ENCODE results near the gene PRM1. TPM values are rescaled to one million over a fixed set of nuclear protein-coding genes. Genes with fewer than 3 reads are reported as not detected.

The PRM1 gene
- total RNA-seq, 2 experiments from 2014 or later = not detected

GRCh38 chr16:11235703-11235991 is 45.5 kb downstream of the PRM1 start:
- Mint-ChIP-seq H3K36me3 (ENCODE audit: low read depth) (peaks cover 2% of the 10 kb centered on the region), H3K9me3 (ENCODE audit: insufficient read depth) (no peaks in the 10 kb centered on the region), H3K27me3 (ENCODE audit: low read depth) (no peaks in the 10 kb centered on the region), H3K27ac (peak overlapping the region; percentile 81), H3K4me3 (no peak overlapping the region), H3K4me1 (ENCODE audit: low read depth) (peaks cover 58% of the 10 kb centered on the region)
- ChIA-PET CTCF (interaction anchor here (0.6 to 5.0 kb wide), 5 partner anchors 17 to 271 kb away, joined by 3 to 56 read pairs (median 3); partner anchors contain the start of gene SOCS1), POLR2A (interaction anchor here (1.0 to 4.4 kb wide), 3 partner anchors 10 to 18 kb away, joined by 3 to 122 read pairs (median 6); partner anchors contain the start of gene SOCS1)
- no peak for DNase-seq
- ATAC-seq = no peak

GRCh38 chr16:11234884-11235702 is 46.0 kb downstream of the PRM1 start:
- ATAC-seq (no peak), DNase-seq (no peak)
- ChIA-PET POLR2A (interaction anchor here (1.0 to 4.4 kb wide), 5 partner anchors 10 to 56 kb away, joined by 3 to 122 read pairs (median 6); partner anchors contain the start of gene SOCS1), CTCF (interaction anchor here (0.6 to 5.0 kb wide), 6 partner anchors 11 to 271 kb away, joined by 3 to 56 read pairs (median 4); partner anchors contain the start of gene SOCS1)
- Mint-ChIP-seq H3K36me3 (ENCODE audit: low read depth) (peaks cover 2% of the 10 kb centered on the region), H3K9me3 (ENCODE audit: insufficient read depth) (no peaks in the 10 kb centered on the region), H3K27ac (peak overlapping the region; percentile 81), H3K4me3 (peak overlapping the region; percentile 14), H3K27me3 (ENCODE audit: low read depth) (no peaks in the 10 kb centered on the region), H3K4me1 (ENCODE audit: low read depth) (peaks cover 61% of the 10 kb centered on the region)

- POLR2A ChIA-PET = interaction anchor here (0.6 to 4.4 kb wide), 19 partner anchors 9 to 269 kb away, joined by 3 to 122 read pairs (median 4); partner anchors contain the start of gene SOCS1
- Mint-ChIP-seq H3K27me3 (ENCODE audit: low read depth) (no peaks in the 10 kb centered on the region), H3K36me3 (ENCODE audit: low read depth) (peaks cover 2% of the 10 kb centered on the region), H3K9me3 (ENCODE audit: insufficient read depth) (no peaks in the 10 kb centered on the region), H3K4me3 (peak overlapping the region; percentile 71), H3K27ac (peak overlapping the region; percentile 98), H3K4me1 (ENCODE audit: low read depth) (peaks cover 74% of the 10 kb centered on the region)
- peak; percentile 22 for ATAC-seq
- DNase-seq = peak; percentile 86
- CTCF ChIA-PET = interaction anchor here (1.0 to 5.0 kb wide), 9 partner anchors 9 to 139 kb away, joined by 3 to 56 read pairs (median 5); partner anchors contain the start of gene SOCS1
Measured at GRCh38 chr16:11233727-11234376, 47.3 kb downstream of the PRM1 start.

GRCh38 chr16:11232852-11233726 is 48.0 kb downstream of the PRM1 start:
- Mint-ChIP-seq H3K27me3 (ENCODE audit: low read depth) (no peaks in the 10 kb centered on the region), H3K4me1 (ENCODE audit: low read depth) (peaks cover 81% of the 10 kb centered on the region), H3K36me3 (ENCODE audit: low read depth) (no peaks in the 10 kb centered on the region), H3K27ac (peak overlapping the region; percentile 98), H3K9me3 (ENCODE audit: insufficient read depth) (no peaks in the 10 kb centered on the region), H3K4me3 (peak overlapping the region; percentile 71)
- POLR2A ChIA-PET = interaction anchor here (0.6 to 4.4 kb wide), 24 partner anchors 9 to 268 kb away, joined by 3 to 122 read pairs (median 4); partner anchors contain the start of gene SOCS1
- CTCF ChIA-PET = interaction anchor here (0.7 to 5.0 kb wide), 12 partner anchors 8 to 270 kb away, joined by 3 to 56 read pairs (median 4); partner anchors contain the start of gene SOCS1
- DNase-seq = peak; percentile 97
- ATAC-seq = peak; percentile 90

- no peak for DNase-seq
- peak overlapping the region; percentile 98 for H3K27ac Mint-ChIP-seq
- no peak for ATAC-seq
Measured at GRCh38 chr16:11232302-11232851, 48.8 kb downstream of the PRM1 start.

GRCh38 chr16:11231367-11231970 is 49.7 kb downstream of the PRM1 start:
- Mint-ChIP-seq H3K4me3 (peak overlapping the region; percentile 28), H3K27ac (peak overlapping the region; percentile 98), H3K4me1 (ENCODE audit: low read depth) (peaks cover 85% of the 10 kb centered on the region), H3K36me3 (ENCODE audit: low read depth) (no peaks in the 10 kb centered on the region), H3K9me3 (ENCODE audit: insufficient read depth) (no peaks in the 10 kb centered on the region), H3K27me3 (ENCODE audit: low read depth) (no peaks in the 10 kb centered on the region)
- DNase-seq (no peak), ATAC-seq (no peak)
- CTCF ChIA-PET = interaction anchor here (2.8 kb wide), 1 partner anchor 24 kb away, joined by 14 read pairs; the partner anchor contains the start of gene SOCS1
- POLR2A ChIA-PET = interaction anchor here (1.2 to 1.3 kb wide), 2 partner anchors 23 to 152 kb away, joined by 3 to 9 read pairs; no protein-coding TSS in a partner anchor

More at GRCh38 chr16:11232302-11232851, 48.8 kb downstream of the PRM1 start:
- Mint-ChIP-seq H3K4me3 (peak overlapping the region; percentile 71), H3K9me3 (ENCODE audit: insufficient read depth) (no peaks in the 10 kb centered on the region), H3K4me1 (ENCODE audit: low read depth) (peaks cover 87% of the 10 kb centered on the region), H3K27me3 (ENCODE audit: low read depth) (no peaks in the 10 kb centered on the region), H3K36me3 (ENCODE audit: low read depth) (no peaks in the 10 kb centered on the region)
- ChIA-PET CTCF (interaction anchor here (0.7 to 5.0 kb wide), 9 partner anchors 9 to 269 kb away, joined by 3 to 56 read pairs (median 5); partner anchors contain the start of gene SOCS1), POLR2A (interaction anchor here (0.6 to 4.4 kb wide), 15 partner anchors 8 to 268 kb away, joined by 3 to 122 read pairs (median 5); partner anchors contain the start of gene SOCS1)

Small RNA genes lying within 50 kb of the gene (microRNA-seq; reads per million reads assigned to microRNA genes)
- gene MIR548H2 = not detected

Other genes with a start within 250 kb of the PRM1 start
- 100 to 1,000 TPM; 170 to 174 TPM for gene SOCS1, start 25.1 kb downstream of the PRM1 start, total RNA-seq
- gene TNP2, start 12.0 kb downstream of the PRM1 start, total RNA-seq = not detected
- not detected for gene PRM3, start 7.7 kb downstream of the PRM1 start, total RNA-seq
- gene PRM2, start 4.8 kb downstream of the PRM1 start, total RNA-seq = not detected
- gene RMI2, start 64.1 kb upstream of the PRM1 start, total RNA-seq = 10 to 100 TPM; 65.6 to 67.0 TPM

Data from activated CD8-positive, alpha-beta T cell treated with anti-CD3 and anti-CD28 coated beads, Interleukin-2, amount 10 ng/mL, durations not matched to agents 7 days and 5 days (primary cell).